H1 (cell line): Measurements from ENCODE around the gene ASAP3. TPM values are rescaled to one million over a fixed set of nuclear protein-coding genes. Genes with fewer than 3 reads are reported as not detected.
A peak's percentile ranks its signal among the peaks of the same experiment; 100 is the strongest.

Experiments used
- CTCF ChIA-PET: fragments of 300-600 bp; sonication (Branson Sonifier 250); formaldehyde crosslinking; loops from one replicate; lab custom pipeline; 2021; ENCODE audit not compliant: partially characterized antibody; lab: Charles Lee
- POLR2A ChIA-PET: fragments of 300-600 bp; sonication (Branson Sonifier 250); formaldehyde crosslinking; loops from one replicate; lab custom pipeline; 2021; ENCODE audit warnings: inconsistent platforms; ENCODE audit not compliant: partially characterized antibody; lab: Charles Lee
- DNase-seq, 2 experiments: peaks; one replicate each; pipeline versions ENCODE4 v3.0.0 to v3.0.0-alpha.2; 2010 to 2022; ENCODE audit warnings: low spot score in 2 of 2, low read depth in 1 of 2, mixed read lengths in 1 of 2
- FAIRE-seq: peaks from 2 replicates; lab custom pipeline; 2011; peaks lifted over from hg19 to GRCh38; lab: Jason Lieb, UNC
- H2AFZ ChIP-seq: 2 replicates; pipeline ENCODE4 v1.8.1; 2012; ENCODE audit warnings: low read length, inconsistent platforms
- H2AK5ac ChIP-seq: 2 replicates; pipeline ENCODE4 v1.6.1; 2013; ENCODE audit warnings: low read depth, low read length
- H2BK120ac ChIP-seq: replicated peaks from 2 replicates; pipeline ENCODE3; 2013; ENCODE audit warnings: low read depth, low read length, inconsistent platforms
- H2BK12ac ChIP-seq: 2 replicates; pipeline ENCODE4 v1.6.1; 2013; ENCODE audit warnings: low read depth, low read length
- H2BK15ac ChIP-seq: 2 replicates; pipeline ENCODE4 v1.6.1; 2013; ENCODE audit warnings: low read length
- H2BK20ac ChIP-seq: 2 replicates; pipeline ENCODE4 v1.6.1; 2013; ENCODE audit warnings: low read length
- H2BK5ac ChIP-seq: 2 replicates; pipeline ENCODE4 v1.6.1; 2013; ENCODE audit warnings: low read depth, low read length
- H3K14ac ChIP-seq: 2 replicates; pipeline ENCODE4 v1.6.1; 2013; ENCODE audit warnings: inconsistent platforms; ENCODE audit not compliant: insufficient read length
- H3K18ac ChIP-seq: 2 replicates; pipeline ENCODE4 v1.6.1; 2013; ENCODE audit warnings: low read length; ENCODE audit errors: extremely low read depth
- H3K23ac ChIP-seq: 2 replicates; pipeline ENCODE4 v1.6.1; 2013; ENCODE audit warnings: inconsistent platforms; ENCODE audit not compliant: insufficient read length
- H3K23me2 ChIP-seq: 2 replicates; pipeline ENCODE4 v1.6.1; 2013; ENCODE audit warnings: low read depth, low read length
- H3K27ac ChIP-seq: 2 replicates; pipeline ENCODE4 v1.6.1; 2011; ENCODE audit warnings: low read depth, low read length, inconsistent platforms
- H3K27me3 ChIP-seq, 4 experiments: replicated peaks in 1 of 4; 1 replicate in 1 of 4; 2 replicates in 3 of 4; pipeline versions ENCODE4 v1.6.1 to v1.8.1; 2011 to 2013; ENCODE audit warnings: low read length in 3 of 4, mild to moderate bottlenecking in 3 of 4, inconsistent platforms in 2 of 4, mixed read lengths in 2 of 4, moderate library complexity in 1 of 4; ENCODE audit not compliant: control insufficient read depth in 3 of 4, insufficient read depth in 3 of 4; ENCODE audit errors: extremely low read depth in 1 of 4
- H3K36me3 ChIP-seq, 4 experiments: 2 replicates each; pipeline versions ENCODE4 v1.6.1 to v1.8.1; 2011 to 2013; ENCODE audit warnings: mild to moderate bottlenecking in 4 of 4, low read length in 3 of 4, moderate library complexity in 2 of 4, control low read depth in 1 of 4, inconsistent platforms in 1 of 4; ENCODE audit not compliant: insufficient read depth in 4 of 4, control insufficient read depth in 2 of 4
- H3K4ac ChIP-seq: replicated peaks from 2 replicates; pipeline ENCODE3; 2013; ENCODE audit warnings: low read length, low read depth, mixed read lengths, inconsistent platforms; ENCODE audit not compliant: insufficient read length
- H3K4me1 ChIP-seq, 4 experiments: replicated peaks in 1 of 4; 1 replicate in 1 of 4; 2 replicates in 3 of 4; pipeline versions ENCODE4 v1.6.1 to v1.8.1; 2011 to 2013; ENCODE audit warnings: low read length in 3 of 4, inconsistent platforms in 2 of 4, mixed read lengths in 1 of 4; ENCODE audit not compliant: insufficient read depth in 4 of 4, control insufficient read depth in 3 of 4
- H3K4me2 ChIP-seq, 2 experiments: 2 replicates each; pipeline versions ENCODE4 v1.6.1 to v1.8.1; 2011 to 2013; ENCODE audit warnings: low read depth in 2 of 2, low read length in 2 of 2, control low read depth in 1 of 2, inconsistent platforms in 1 of 2, mild to moderate bottlenecking in 1 of 2; ENCODE audit not compliant: insufficient read depth in 1 of 2
- H3K4me3 ChIP-seq, 4 experiments: fragments of 200-600, 300-600 bp in 1 of 4; sonication (generic), shearing (Covaris generic), sonication (Bioruptor Twin) in 1 of 4; 2 replicates each; pipeline versions ENCODE4 v1.5.1 to v1.8.1; 2011 to 2016; ENCODE audit warnings: low read length in 4 of 4, low read depth in 3 of 4, control low read depth in 2 of 4, inconsistent platforms in 2 of 4, mild to moderate bottlenecking in 2 of 4, mixed read lengths in 1 of 4, moderate library complexity in 1 of 4; ENCODE audit not compliant: insufficient read depth in 2 of 4; ENCODE audit errors: extremely low read depth in 1 of 4
- H3K56ac ChIP-seq: replicated peaks from 2 replicates; pipeline ENCODE3; 2013; ENCODE audit warnings: low read depth, mild to moderate bottlenecking, mixed read lengths, low read length, inconsistent platforms; ENCODE audit not compliant: insufficient read length
- H3K79me1 ChIP-seq: 2 replicates; pipeline ENCODE4 v1.6.1; 2013; ENCODE audit warnings: low read depth, low read length, control low read depth
- H3K79me2 ChIP-seq, 2 experiments: 2 replicates each; pipeline versions ENCODE4 v1.6.1 to v1.8.1; 2012 to 2013; ENCODE audit warnings: low read length in 2 of 2, mild to moderate bottlenecking in 2 of 2, inconsistent platforms in 1 of 2; ENCODE audit not compliant: insufficient read depth in 2 of 2, control insufficient read depth in 1 of 2
- H3K9ac ChIP-seq, 4 experiments: replicated peaks in 1 of 4; 1 replicate in 1 of 4; 2 replicates in 3 of 4; pipeline versions ENCODE4 v1.6.1 to v1.8.1; 2011 to 2013; ENCODE audit warnings: low read depth in 3 of 4, low read length in 3 of 4, control low read depth in 2 of 4, mild to moderate bottlenecking in 2 of 4, moderate library complexity in 2 of 4, inconsistent platforms in 1 of 4; ENCODE audit errors: extremely low read depth in 1 of 4
- H3K9me3 ChIP-seq, 2 experiments: 2 replicates each; pipeline versions ENCODE4 v1.6.1 to v1.8.1; 2012 to 2013; ENCODE audit warnings: mild to moderate bottlenecking in 2 of 2, moderate library complexity in 2 of 2, control low read depth in 1 of 2, inconsistent platforms in 1 of 2, low read depth in 1 of 2, low read length in 1 of 2, mixed read lengths in 1 of 2; ENCODE audit not compliant: insufficient read depth in 2 of 2
- H4K20me1 ChIP-seq, 2 experiments: replicated peaks in 1 of 2; 2 replicates each; pipeline versions ENCODE3 to v1.8.1; 2011 to 2013; ENCODE audit warnings: inconsistent platforms in 2 of 2, low read length in 2 of 2, mild to moderate bottlenecking in 1 of 2; ENCODE audit not compliant: insufficient read depth in 2 of 2, control insufficient read depth in 1 of 2
- H4K5ac ChIP-seq: 2 replicates; pipeline ENCODE4 v1.6.1; 2013; ENCODE audit warnings: low read length, low read depth, mixed read lengths, inconsistent platforms; ENCODE audit not compliant: insufficient read length
- H4K8ac ChIP-seq: 2 replicates; pipeline ENCODE4 v1.8.0; 2013; ENCODE audit warnings: mild to moderate bottlenecking, moderate library complexity, low read length, inconsistent platforms; ENCODE audit not compliant: insufficient read depth; ENCODE audit errors: extremely low read depth
- H4K91ac ChIP-seq: replicated peaks from 2 replicates; pipeline ENCODE3; 2013; ENCODE audit warnings: low read length, mixed read lengths, inconsistent platforms; ENCODE audit not compliant: insufficient read length
- CREB1 ChIP-seq: IDR thresholded peaks from 2 replicates; pipeline ENCODE4 v1.6.1; 2012; ENCODE audit warnings: inconsistent platforms
- EGR1 ChIP-seq: IDR thresholded peaks from 2 replicates; pipeline ENCODE4 v1.6.1; 2011; ENCODE audit warnings: low read depth, low read length, borderline replicate concordance
- KDM4A ChIP-seq: IDR thresholded peaks from one replicate; pipeline ENCODE4 v1.7.1; 2012; ENCODE audit warnings: low read depth, mild to moderate bottlenecking, moderate library complexity, low read length, inconsistent platforms; ENCODE audit not compliant: severe bottlenecking
- MAFK ChIP-seq: IDR thresholded peaks from 2 replicates; pipeline ENCODE4 v1.6.1; 2012; ENCODE audit warnings: low read depth, mild to moderate bottlenecking, improper control_type of control experiment, low read length
- NRF1 ChIP-seq: IDR thresholded peaks from 2 replicates; pipeline ENCODE4 v1.6.1; 2011; ENCODE audit warnings: mild to moderate bottlenecking, low read depth, low read length, improper control_type of control experiment
- WGBS, 2 experiments: shearing (Covaris generic) in 1 of 2; methylation state at CpG; one replicate each; pipeline versions ENCODE4 v1.1.6 to v1.1.7; 2013 to 2015; ENCODE audit warnings: low lambda C conversion rate in 2 of 2, mixed read lengths in 2 of 2, inconsistent platforms in 1 of 2, low coverage in 1 of 2, missing lambda C conversion rate in 1 of 2; ENCODE audit not compliant: insufficient replicate concordance in 2 of 2, insufficient coverage in 1 of 2, insufficient read length in 1 of 2; ENCODE audit errors: extremely low coverage in 1 of 2, missing lambda C conversion rate in 1 of 2; 5-methylcytosine and 5-hydroxymethylcytosine counted together
- polyA plus RNA-seq, 7 experiments: library from polyadenylated mRNA; depleted of rRNA in 3 of 7; stranded (reverse) in 5 of 7; unstranded in 2 of 7; fragments of >200 nt in 5 of 7; fragments of 200-250 nt in 2 of 7; gene quantifications; 1 replicate in 5 of 7; 2 replicates in 1 of 7; 4 replicates in 1 of 7; pipeline versions ENCODE4 v1.2.1 to v1.2.3, GENCODE V29; 2011 to 2013; ENCODE audit warnings: missing spikeins in 2 of 7, mixed read lengths in 2 of 7
- total RNA-seq: library from RNA; stranded (reverse); fragmentation: NEBNext Ultra II Directional; extraction: Animal tissue kit (Norgen Biotek cat#: 25700); gene quantifications from 2 replicates; pipeline ENCODE4 v1.2.1, GENCODE V29; 2021
- TF ChIP-seq, protein P1 (sequence below): IDR thresholded peaks from 2 replicates; pipeline ENCODE4 v1.6.1; 2011; ENCODE audit warnings: low read length, improper control_type of control experiment

ASAP3 gene
- total and polyA plus RNA-seq, 2 of the 8 experiments (the other 6 are each of a cell fraction or from before 2014, with no cell fraction given), result 53.1 to 58.0 TPM

DNA sequence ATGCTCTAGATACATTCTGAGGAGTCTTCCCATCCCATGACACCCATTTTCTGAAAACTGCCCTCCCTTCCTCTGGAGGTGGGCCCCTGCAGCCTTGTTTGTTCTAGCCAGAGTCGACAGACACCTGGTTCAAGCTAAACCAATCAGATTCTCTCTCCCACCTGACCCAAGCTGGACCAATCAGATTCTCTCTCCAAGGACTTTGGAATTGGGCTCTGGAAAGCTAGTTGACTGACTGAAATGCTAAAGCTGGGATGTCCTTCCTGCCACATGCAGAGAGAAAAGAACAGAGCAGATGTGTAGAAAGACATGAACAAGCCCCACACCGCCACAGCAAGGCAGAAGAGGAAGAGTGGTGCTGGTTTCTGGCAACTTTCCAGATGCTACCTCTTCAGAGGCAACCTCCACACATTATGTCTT is 24.6 kb downstream of the ASAP3 start:
- H2AK5ac ChIP-seq, result no peak overlapping the region
- H3K4me1 ChIP-seq, result no peaks in the 10 kb centered on the region
- no peak overlapping the region for H3K27ac ChIP-seq
- peaks cover 7% of the 10 kb centered on the region for H3K79me1 ChIP-seq
- FAIRE-seq, result peak; percentile 7
- DNase-seq, result no peak
- H3K4me2 ChIP-seq, result no peak overlapping the region
- H2BK120ac ChIP-seq, result no peak overlapping the region
- H4K20me1 ChIP-seq, result peaks cover 0 to 4% of the 10 kb centered on the region in 2 experiments
- no peaks in the 10 kb centered on the region for H3K27me3 ChIP-seq
- no peak overlapping the region for H2BK15ac ChIP-seq
- H2BK12ac ChIP-seq, result no peak overlapping the region
- WGBS, 2 experiments, result 69% methylated on average over 2 of the region's 2 CpGs; no CpG with 5 or more reads in 1 of the 2 experiments
- H3K9ac ChIP-seq, result no peak overlapping the region
- H4K91ac ChIP-seq, result no peak overlapping the region
- H2AFZ ChIP-seq, result no peak overlapping the region
- H2BK20ac ChIP-seq, result no peak overlapping the region
- H3K4ac ChIP-seq, result no peak overlapping the region
- no peak overlapping the region for H3K4me3 ChIP-seq
- peaks cover 0 to 4% of the 10 kb centered on the region in 2 experiments; a peak in 1 of 4 replicates for H3K79me2 ChIP-seq
- no peak overlapping the region for H4K5ac ChIP-seq
- no peak overlapping the region for H3K56ac ChIP-seq
- H3K23me2 ChIP-seq, result no peaks in the 10 kb centered on the region
- ChIA-PET CTCF (interaction anchor here (0.6 to 1.7 kb wide), 3 partner anchors 38 to 192 kb away, joined by 3 to 8 read pairs (median 4); no protein-coding TSS in a partner anchor), POLR2A (interaction anchor here (0.8 kb wide), 1 partner anchor 113 kb away, joined by 3 read pairs; no protein-coding TSS in a partner anchor)
- H3K14ac ChIP-seq, result no peak overlapping the region
- H4K8ac ChIP-seq, result no peak overlapping the region
- H3K23ac ChIP-seq, result no peak overlapping the region
- peaks cover 0 to 10% (median 0%) of the 10 kb centered on the region in 4 experiments; a peak in 2 of 8 replicates for H3K36me3 ChIP-seq
- 0 out of 4 replicates have a peak, but pooled peaks cover 0 to 2% of the 10 kb centered on the region in 2 experiments for H3K9me3 ChIP-seq
- H3K18ac ChIP-seq, result no peak overlapping the region
- H2BK5ac ChIP-seq, result no peak overlapping the region
- TF ChIP-seq KDM4A (no peak), MAFK (no peak), NRF1 (no peak), EGR1 (no peak), CREB1 (no peak)
- TF ChIP-seq, protein P1, sequence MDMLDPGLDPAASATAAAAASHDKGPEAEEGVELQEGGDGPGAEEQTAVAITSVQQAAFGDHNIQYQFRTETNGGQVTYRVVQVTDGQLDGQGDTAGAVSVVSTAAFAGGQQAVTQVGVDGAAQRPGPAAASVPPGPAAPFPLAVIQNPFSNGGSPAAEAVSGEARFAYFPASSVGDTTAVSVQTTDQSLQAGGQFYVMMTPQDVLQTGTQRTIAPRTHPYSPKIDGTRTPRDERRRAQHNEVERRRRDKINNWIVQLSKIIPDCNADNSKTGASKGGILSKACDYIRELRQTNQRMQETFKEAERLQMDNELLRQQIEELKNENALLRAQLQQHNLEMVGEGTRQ, result peak; percentile 64
